OCI-M2 (cell line): ENCODE measurements around the gene ACVR1B.

ENCODE experiments used
- DNase-seq: peaks from one replicate; lab custom pipeline; 2025; ENCODE audit not compliant: unreplicated experiment; lab: John Stamatoyannopoulos, UW

ACVR1B gene

GRCh38 chr12:52043386-52044212 is 92.1 kb downstream of the ACVR1B start:
- DNase-seq, result no peak

DNA sequence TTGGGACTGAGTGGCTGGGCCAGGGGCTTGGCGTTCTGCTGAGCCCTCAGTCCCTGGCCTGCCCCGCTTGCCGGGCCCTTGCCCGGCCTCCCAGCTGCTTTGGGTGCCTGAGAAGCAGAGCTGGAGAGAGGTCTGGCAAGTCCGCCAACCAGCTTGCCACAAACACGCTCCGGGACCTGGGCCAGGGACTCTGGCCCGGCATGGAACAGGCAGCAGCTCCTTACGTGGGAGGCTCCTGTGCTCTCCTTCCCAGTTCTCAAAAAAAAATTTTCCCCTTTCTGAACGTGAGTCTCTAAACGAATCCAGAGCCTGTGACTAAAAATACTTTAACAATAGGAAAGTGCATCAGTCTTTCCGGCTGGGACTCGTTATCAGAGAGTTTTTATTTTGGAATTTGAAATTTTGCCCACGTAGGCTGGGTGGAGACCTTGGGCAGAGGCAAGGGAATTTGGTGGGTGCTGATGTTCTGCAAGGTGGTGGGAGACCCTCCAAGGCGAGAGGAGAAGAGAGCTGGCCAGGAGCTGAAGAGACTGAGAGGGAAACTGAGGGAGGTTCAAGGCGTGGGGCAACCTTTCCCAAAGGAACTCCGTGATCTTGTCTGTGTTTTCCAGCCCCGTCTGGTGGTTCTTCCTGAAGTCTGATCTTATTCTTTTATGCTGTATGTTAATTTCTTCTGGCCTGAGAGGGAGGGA is 92.9 kb downstream of the ACVR1B start:
- DNase-seq, result no peak

- DNase-seq, result no peak
Observed at GRCh38 chr12:52045794-52046199, 94.3 kb downstream of the ACVR1B start.
